NCI-H226 (cell line): ENCODE results near the gene ST6GAL1.
A peak's percentile ranks its signal among the peaks of the same experiment; 100 is the strongest.
"Not testable (repeated sequence)": the region's sequence is repeated elsewhere in the genome, so short reads cannot be mapped to it uniquely, and the experiment has no call there.

Experiments
- DNase-seq: peaks from one replicate; pipeline ENCODE4 v3.0.0-alpha.2; 2015

ST6GAL1 gene

GRCh38 chr3:187054433-187054832, 124.1 kb downstream of the ST6GAL1 start:
- not testable (repeated sequence) for DNase-seq

- not testable (repeated sequence) for DNase-seq
Measured at GRCh38 chr3:187057803-187058202, 127.5 kb downstream of the ST6GAL1 start.

GRCh38 chr3:187061748-187062147, 131.4 kb downstream of the ST6GAL1 start:
- DNase-seq, result no peak

- peak; percentile 68 for DNase-seq
Measured at GRCh38 chr3:187062526-187063177, 132.3 kb downstream of the ST6GAL1 start.

- DNase-seq, result peak; percentile 31
Measured at GRCh38 chr3:187063286-187064121, 133.2 kb downstream of the ST6GAL1 start.

- peak; percentile 63 for DNase-seq
Measured at GRCh38 chr3:187064210-187065115, 134.1 kb downstream of the ST6GAL1 start.

GRCh38 chr3:187066228-187066995, 136.1 kb downstream of the ST6GAL1 start:
- DNase-seq, result peak; percentile 56

- DNase-seq, result no peak
Measured at GRCh38 chr3:187068787-187069186, 138.5 kb downstream of the ST6GAL1 start.

GRCh38 chr3:187069857-187070516, 139.7 kb downstream of the ST6GAL1 start:
- no peak for DNase-seq

GRCh38 chr3:187072102-187072501, 141.8 kb downstream of the ST6GAL1 start:
- no peak for DNase-seq

GRCh38 chr3:187072511-187072910, 142.2 kb downstream of the ST6GAL1 start:
- no peak for DNase-seq

GRCh38 chr3:187073581-187074098, 143.3 kb downstream of the ST6GAL1 start:
- DNase-seq, result no peak

- no peak for DNase-seq
Measured at GRCh38 chr3:187074846-187075245, 144.5 kb downstream of the ST6GAL1 start.

- no peak for DNase-seq
Measured at GRCh38 chr3:187076297-187076696, 146.0 kb downstream of the ST6GAL1 start.

- no peak for DNase-seq
Measured at GRCh38 chr3:187077085-187077484, 146.8 kb downstream of the ST6GAL1 start.

GRCh38 chr3:187077537-187077936, 147.2 kb downstream of the ST6GAL1 start:
- no peak for DNase-seq

- DNase-seq, result no peak
Measured at GRCh38 chr3:187079090-187080022, 149.0 kb downstream of the ST6GAL1 start.

- no peak for DNase-seq
Measured at GRCh38 chr3:187080799-187081450, 150.6 kb downstream of the ST6GAL1 start.

- no peak for DNase-seq
Measured at GRCh38 chr3:187082758-187083375, 152.5 kb downstream of the ST6GAL1 start.
